Measurements from ENCODE around the gene NFE2L2.
"Not testable (repeated sequence)": the region's sequence is repeated elsewhere in the genome, so short reads cannot be mapped to it uniquely, and the experiment has no call there.

The NFE2L2 gene

DNA sequence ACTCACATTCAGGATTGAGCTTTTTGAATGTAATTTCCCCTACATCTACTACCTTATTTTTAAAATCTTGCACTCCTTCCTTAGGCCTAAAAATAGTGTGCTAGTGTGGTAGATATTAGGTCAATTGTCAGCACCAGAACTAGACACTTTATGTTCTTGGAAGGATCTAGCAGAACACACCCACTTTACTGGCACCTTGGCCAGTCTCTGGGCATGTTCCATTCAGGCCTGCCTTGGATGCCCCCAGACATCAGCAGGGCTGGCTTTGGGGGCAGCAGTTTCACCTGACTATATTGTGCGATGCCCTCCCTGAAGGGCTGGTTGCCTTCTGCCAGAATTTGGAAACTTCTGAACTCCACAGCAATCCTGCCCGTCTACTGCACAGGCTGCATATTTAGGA is 15.3 kb upstream of the NFE2L2 start:
- DNase-seq = no peak

DNA sequence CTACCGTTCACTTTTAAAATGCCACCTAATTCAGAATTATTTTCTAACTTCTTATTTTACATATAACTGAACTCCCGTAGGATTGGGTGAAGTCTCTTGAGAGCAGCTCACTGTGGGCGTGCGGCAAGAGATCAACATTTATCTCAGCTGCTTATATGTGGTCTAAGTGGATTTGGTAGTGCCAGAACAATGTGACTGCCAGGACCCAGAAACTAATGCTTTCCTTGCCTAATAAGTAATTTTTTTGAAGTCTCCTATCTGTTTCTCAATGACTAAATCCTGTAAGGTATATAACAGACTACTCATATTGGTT is 11.2 kb upstream of the NFE2L2 start:
- DNase-seq = no peak

DNA sequence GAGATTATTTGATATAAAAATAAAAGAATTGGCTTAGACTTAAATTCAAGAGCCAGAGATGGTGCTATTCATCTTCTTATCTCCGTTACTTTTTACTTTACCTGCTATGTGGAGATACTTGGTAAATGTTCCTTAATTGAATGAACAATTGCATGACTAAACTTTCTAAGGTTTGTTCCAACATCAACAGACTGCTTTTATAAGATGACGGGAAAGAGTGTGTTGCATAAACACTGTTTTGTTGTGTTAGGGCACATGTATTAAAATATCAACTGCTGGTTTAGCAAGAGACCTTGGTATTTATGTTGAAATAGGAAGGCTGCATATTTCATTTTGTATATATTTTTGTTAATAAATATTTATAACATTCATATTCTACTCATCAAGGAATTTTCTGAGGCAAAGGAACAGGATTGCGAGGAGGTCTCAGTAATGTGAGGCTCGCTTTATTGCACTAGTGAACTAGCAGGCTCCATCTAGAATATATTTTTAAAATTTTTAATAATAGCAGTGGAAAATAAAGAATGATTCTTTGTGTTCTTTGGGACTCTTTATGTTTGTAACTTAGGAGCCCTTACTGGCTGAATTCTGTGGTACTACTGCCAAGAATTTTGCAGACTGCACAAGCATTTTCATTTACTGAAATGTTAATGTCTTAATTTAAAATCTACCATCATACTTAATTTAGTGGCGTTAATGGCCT is 10.7 kb upstream of the NFE2L2 start:
- no peak for DNase-seq

DNA sequence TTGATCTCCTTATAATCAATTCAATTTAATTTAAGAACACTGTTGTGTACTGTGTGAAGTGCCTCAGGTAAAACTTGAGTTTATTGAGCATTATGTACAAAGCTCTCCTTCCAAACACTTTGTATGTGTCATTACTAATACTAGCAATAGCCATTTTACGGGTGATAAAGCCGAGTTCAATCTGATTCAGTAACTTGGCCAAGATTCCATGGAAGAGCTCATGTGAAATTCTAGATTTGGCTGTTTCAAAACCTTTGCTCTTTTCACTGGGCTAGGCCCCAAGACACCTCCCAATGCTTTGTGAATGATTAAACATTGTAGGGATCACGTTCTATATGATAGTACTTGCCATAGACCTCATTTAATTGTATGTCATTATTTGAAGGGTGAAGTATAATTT is 8.9 kb upstream of the NFE2L2 start:
- no peak for DNase-seq

DNA sequence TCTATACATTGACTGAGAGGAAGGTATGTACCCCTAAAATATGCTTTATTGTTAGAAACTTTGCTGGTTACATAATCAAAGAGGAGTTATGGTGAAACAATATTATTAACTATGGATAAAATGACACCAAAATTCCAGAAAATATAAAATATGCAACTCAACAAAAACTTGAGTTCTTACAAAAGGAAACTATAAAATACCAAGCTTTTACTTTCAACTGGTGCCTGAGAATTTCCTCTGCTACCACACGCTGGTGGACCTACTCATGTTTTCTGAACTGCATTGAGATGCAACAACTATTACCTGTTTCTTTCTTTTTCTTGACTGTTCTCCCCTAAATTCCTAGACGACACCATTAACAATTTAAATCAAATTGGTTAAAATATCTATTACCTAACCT is 8.2 kb upstream of the NFE2L2 start:
- DNase-seq = no peak

DNA sequence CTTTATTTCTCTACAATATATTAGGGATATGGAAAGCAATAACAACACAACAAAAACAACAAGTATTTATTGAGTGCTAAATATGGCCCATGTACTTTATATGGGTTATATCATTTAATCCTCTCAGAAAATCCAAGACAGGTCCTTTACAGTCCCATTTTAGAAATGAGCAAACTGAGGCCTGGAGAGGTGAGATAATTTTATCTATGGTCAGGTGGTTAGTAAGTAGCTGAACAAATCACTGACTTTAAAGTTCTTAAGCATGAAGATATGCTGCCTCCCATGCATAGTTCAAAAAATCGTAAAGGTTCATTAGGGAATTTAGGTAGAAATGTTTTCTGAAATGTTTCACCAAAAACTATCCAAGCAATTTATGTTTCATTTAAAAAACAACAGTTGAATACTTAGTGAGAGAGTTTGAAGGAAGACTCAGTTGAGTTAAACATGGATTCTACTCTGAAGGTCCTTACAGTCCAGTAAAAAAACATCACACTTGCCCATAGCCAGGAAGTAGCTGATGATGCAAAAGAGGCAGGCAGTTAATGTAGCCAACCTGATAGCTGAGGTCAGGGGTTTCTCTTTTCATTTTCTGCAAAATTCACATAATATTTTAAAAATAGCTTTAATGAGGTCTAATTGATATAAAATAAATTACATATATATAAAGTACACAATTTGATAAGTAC is 7.6 kb upstream of the NFE2L2 start:
- DNase-seq = no peak

DNA sequence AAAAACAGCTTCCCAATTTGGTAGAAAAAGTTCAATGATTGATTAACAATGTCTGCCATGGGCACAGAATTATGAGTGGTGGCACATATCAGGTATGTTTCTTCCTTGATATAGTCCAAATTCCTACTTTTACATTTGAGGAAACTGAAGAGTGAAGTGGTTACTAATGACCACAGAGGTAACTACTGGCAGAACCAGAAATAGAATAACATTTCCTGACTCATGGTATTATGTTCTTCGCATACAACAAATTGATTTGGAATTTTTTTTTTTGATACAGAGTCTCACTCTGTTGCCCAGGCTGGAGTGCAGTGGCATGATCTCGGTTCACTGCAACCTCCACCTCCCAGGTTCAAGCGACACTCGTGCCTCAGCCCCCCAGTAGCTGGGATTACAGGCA is 6.0 kb upstream of the NFE2L2 start:
- no peak for DNase-seq

DNA sequence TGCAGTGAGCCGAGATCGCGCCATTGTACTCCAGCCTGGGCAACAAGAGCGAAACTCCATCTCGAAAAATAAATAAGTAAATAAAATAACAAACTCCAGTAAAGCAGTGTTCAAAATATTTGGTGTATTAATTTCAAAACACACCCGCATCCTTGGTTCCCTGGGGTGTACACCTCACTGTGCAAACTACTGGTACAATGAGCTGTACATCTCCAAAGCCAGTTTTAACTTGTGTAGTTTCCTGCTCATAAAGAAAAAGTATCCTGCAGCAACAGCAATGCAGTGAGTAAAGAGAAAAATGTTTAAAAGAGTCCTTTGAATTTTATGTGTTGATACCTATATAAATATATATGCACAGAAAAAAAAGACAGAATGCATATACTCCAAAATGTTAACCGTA is 4.4 kb upstream of the NFE2L2 start:
- DNase-seq = no peak

DNA sequence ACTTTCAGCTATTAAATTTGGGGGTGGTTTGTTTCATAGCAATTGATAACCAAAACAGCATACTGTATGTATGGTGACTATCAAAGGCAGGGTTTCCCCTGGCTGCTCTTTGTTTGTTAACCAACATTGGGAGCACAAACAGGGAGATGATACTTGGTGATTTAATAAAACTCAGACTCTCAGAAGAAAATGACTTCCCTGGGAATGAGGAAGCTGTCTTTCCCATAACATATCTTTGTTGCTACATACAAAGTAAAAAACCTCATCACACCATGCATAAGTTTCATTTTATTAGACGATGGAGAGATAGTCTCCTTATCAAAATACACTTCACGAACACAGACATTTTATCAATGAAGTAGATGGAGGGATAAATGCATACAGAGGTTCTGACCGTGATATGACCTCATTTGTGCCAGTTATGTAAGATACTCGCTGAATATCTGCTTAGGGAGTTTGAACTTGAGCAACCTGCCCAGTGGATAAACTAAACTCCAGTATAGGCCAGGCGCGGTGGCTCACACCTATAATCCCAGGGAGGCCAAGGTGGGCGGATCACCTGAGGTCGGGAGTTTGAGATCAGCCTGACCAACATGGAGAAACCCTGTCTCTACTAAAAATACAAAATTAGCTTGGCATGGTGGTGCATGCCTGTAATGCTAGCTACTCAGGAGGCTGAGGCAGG is 3.8 kb upstream of the NFE2L2 start:
- DNase-seq = no peak

DNA sequence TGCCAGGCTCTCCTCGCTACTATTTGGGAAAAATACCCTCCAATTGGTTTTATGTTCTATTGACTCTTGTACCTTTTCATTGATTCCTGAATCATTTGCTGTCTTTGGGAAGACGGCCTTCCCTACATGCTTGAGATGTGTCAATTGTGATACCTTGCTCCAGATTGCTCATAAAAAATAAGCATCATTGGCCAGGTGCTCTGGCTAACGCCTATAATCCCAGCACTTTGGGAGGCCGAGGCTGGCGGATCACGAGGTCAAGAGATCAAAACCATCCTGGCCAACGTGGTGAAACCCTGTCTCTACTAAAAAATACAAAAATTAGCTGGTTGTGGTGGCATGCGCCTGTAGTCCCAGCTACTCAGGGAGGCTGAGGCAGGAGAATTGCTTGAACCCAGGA is 2.4 kb upstream of the NFE2L2 start:
- DNase-seq = not testable (repeated sequence)

DNA sequence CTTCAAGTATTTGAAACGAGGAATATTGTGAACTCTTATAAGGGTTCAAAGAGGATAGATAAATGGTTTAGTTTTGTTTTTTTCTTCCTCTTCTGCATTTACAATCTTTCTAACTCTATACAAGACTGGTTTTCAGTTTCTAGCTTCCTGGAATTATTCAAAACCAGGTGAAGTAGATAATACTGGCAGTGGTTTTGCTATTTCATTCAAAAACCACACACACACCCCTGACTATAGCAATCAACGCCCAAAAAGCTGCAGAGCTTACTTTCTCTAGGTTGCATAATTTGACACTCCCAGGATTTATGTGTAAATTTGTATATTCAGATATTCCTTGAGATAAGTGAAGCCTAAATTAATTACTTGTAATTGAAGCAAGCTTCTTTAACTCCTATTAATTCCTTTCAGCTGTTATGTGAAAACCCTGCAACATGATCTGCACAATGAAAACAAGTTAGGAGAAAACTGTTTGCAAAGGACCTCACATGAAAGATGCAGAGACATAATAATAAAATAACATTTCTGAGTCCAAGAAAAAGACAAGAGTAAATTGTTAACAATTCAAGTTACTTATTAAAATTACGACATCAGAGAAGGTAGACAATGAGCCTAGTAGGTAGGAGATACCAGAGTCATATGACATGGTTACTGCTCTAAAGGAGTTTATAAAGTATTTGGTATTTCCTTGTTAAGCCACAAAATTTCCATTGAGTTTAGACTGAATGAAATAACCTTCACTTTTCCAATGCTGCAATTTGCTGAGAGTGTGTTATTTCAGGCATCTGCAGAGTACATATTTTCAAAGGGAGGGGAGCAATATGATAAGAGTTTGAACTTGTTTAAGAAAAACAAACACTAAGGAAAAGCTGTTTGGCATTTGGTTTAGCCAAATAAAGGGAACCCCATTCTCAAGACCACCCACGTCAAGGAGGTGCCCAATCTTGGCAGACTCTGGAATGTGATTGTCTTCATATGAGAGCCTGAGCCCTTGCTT is 1.6 kb upstream of the NFE2L2 start:
- no peak for DNase-seq

DNA sequence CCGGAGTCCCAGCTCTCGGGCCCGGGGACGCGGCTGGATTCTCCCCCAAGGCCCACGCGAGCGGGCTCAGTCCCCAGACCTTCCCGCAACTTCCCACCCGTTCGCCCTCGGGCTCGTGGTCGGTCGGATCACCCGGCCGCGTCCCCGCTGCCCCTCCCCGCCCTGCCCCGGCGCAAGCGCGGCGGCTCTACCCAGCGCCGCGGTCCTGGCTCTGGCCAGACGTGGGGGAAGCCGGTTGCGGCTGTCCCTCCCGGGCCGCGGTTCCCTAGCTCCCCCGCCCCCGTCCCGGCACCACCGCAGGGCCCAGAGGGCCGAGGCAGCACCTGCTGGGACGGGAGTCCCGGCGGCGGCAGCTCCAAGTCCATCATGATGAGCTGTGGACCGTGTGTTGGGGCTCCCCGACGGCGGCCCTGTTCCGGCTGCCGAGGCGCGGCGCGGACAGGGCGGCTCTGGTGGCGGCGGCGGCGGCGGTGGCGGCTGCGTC is 276 bp downstream of the NFE2L2 start:
- no peak for DNase-seq

DNA sequence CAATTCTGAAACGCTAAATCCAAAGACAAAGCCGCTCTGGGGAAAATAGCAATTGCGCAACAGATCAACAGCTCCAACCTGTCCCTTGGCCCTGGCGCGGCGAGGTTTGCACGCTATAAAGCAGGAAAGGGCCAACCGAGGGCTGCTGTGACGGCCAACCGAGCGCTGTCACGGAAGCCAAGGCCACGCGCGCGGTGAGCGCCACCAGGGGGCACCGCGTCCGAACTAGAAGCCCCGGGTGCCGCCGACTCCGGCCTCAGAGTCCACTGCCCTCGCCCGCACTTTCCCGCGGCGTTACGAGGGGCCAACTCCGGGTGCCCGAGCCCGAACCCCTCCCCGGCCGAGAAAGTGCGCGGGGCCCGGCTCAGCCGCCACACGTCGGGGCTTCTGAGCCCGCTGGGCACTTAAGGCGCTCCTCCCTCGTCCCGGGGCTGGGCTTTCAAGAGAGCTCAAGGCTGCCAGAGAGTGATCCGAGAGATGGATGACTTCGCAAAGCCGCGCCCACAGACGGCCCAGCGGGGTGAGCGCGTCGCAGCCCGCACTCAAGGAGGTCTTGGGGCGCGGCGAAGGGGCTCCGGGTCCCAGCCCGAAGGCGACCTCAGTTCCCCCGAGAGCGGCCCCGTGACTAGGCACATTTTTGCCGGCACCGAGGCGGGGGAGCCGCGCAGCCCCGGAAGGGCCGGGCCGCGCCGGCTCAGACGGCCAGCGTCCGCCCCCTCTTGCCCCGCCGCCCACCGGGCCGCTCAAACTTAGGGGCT is 897 bp downstream of the NFE2L2 start:
- DNase-seq = peak; percentile 86 to 93

DNA sequence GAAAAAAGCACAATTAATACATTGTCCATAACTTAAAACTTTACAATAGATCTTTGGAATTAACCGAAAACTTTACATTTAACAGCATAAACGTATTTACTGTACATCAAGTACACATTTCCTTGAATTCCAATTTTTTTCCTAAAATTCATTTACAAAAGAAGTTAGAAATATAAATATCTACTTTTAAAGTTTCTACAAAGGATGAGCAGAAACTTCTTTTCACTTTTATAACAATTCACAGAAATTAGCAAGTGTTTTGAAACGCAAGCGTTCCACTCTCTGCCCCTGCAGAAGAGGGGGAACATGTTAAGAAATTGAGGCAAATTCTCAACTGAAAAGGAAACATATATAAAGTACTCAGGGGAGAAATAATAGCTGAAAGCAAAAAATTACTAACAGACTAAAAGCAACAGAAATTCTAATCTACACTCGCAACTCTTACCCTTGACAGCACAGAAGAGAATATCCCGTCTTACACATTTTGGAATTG is 1.5 kb downstream of the NFE2L2 start:
- no peak for DNase-seq

DNA sequence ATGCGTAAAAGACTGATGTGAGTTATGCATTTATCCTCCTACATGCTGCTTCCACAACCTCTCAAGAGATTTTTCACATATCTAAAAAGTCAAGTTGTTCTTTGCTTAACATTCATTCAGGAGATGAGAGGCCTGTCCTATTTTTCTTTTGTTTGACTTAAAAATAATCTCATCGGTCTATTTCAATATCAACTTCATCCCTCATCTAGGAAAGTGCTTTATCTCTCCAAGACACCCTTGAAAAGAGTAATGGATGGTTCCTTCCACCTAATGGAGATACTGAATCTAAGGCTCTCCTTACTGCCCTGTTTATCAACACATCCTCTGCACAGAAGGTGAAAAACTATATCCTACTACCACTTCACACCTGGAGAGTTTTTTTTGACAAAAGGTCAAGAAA is 2.4 kb downstream of the NFE2L2 start:
- no peak for DNase-seq

DNA sequence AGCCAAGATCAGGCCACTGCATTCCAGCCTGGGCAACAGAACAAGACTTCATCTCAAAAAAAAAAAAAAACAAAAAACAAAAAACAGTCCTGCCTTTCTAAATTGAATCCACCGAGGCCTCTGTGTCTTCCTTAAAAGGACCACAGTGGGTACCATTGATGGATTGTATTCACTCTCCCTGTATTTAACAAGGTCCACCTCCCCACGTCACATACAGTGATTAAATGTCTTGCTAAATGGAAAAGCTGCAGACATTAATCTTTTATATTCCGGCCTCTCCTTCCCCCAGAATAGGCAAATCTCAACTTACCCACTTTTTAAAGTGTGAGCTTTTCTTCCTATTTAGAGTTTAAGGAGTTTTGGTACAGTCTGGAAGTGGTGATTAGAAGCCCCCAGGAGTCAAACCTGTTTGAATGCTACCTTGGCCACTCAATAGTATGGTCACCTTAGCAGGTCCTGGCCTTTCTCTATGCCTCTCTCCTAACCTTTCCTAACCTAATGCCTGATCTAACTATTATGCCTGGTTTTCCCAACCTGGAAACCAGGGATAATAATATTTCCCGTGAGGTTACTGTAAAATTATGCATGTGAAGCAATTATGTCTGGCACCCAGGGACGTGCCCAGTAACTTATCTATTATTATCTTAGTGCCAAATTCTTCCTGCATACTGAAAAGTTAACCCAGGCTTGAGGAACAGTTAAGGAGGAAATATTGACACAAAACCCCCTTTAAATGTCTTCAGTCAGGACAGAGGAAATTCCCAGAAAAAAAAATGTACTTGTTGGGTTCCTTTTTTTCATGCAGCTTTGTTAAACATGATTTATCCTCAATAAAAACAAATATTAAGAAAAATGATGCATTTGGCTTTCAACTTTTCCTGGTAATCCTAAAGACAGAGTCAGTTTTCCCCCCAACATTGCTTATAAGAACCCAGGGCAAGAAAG is 3.1 kb downstream of the NFE2L2 start:
- DNase-seq = no peak

DNA sequence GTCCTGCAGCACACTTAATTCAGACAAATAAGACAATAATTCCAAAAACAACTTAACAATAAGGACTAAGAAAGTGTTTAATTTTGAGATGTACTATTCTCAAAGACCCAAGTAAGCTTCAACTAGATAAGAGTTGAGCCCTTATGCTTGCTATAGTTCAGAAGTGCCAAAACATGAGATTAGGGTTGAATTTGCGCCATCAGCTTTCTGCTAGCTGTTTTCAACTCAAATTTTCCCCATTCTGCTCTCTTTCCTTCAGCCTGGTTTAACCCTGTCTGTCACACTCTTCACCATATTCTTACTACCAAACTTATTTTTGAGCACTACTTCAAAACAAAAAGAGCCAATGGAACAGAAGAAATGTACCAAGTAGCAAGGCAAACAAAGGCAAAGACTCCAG is 4.1 kb downstream of the NFE2L2 start:
- no peak for DNase-seq

DNA sequence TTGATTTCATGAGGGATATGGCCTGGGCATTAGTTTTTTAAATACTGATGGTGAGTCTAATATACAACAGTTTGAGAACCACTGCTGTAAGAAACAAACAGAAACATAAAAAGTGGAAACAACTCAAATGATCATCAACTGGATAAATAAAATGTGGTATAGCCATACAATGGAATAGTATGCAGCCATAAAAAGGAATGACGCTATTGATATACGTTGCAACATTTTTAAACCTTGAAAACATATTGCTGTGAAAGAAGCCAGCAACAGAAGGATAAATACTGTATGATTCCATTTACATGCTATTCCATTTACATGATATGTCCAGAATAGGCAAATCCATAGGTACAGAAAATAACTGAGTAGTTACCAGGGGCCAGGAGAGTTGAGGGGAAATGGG is 6.5 kb downstream of the NFE2L2 start:
- DNase-seq = no peak

DNA sequence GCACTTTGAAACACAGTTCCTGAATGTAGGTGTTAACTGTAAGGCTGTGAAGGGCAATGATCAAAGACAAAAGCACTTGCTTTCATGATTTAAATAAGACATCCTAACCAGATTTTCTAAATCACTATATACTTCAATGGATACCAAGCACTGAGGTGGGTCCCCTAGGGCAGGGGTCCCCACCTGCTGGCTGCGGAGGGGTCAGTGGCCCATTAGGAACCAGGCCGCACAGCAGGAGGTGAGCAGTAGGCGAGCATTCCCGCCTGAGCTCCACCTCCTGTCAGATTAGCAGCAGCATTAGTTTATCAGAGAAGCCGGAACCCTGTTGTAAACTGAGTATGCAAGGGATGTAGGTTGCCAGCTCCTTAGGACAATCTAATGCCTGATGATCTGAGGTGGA is 7.1 kb downstream of the NFE2L2 start:
- no peak for DNase-seq

DNA sequence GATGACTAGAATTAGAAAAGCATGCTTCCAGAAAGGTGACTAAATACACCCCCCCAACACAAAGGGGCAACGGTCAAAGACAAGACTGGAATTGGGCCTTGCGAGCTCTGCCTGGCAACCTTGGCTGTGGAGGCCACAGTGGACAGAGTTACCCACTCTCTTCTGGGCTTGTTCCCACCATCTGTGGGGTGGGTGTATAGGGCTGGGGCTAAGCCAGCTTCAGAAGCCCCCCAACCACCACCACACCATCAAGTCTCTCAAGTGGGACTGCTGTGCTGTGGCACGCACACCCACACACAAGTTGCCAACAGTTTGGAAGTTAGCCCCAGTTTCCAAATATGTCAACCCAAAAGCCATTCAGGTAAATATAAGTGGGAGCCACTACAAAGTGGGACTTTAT is 7.8 kb downstream of the NFE2L2 start:
- DNase-seq = no peak

DNA sequence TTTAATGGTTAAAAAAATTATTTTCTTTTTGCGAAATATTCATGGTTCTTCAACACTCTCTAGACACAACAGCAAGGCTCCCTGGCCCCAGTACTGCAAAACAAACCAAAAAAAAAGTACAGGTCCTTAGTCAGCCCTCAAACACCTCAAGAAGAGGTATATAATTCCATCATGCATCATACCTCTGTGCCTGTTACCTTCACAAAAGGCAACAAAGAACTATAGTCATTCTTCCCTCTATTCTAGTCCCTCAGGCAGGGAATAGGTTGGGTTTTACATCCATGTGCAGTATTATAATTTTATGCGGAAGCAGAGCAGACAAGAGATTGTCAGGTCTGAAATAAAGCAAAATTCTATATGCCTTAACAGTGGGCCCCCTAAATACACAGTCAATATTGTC is 8.5 kb downstream of the NFE2L2 start:
- no peak for DNase-seq
